CD8-positive, alpha-beta memory T cell (primary cell): ENCODE measurements around the gene DKK2. TPM values are rescaled to one million over a fixed set of nuclear protein-coding genes. Genes with fewer than 3 reads are reported as not detected.
A peak's percentile ranks its signal among the peaks of the same experiment; 100 is the strongest.

Experiments used
- CTCF ChIA-PET: fragments of 350-600 bp; sonication (Branson Sonifier 250); formaldehyde crosslinking; loops from one replicate; lab custom pipeline; 2021; ENCODE audit warnings: antibody characterized with exemption; lab: Charles Lee
- POLR2A ChIA-PET: fragments of 350-600 bp; sonication (Branson Sonifier 250); formaldehyde crosslinking; loops from one replicate; lab custom pipeline; 2021; ENCODE audit warnings: antibody characterized with exemption; lab: Charles Lee
- DNase-seq, 5 donors: peaks; one replicate each; pipeline versions ENCODE4 v3.0.0 to v3.0.0-alpha.2; 2020 to 2022; ENCODE audit warnings: mixed read lengths in 1 of 5
- H3K27ac ChIP-seq: one replicate; pipeline ENCODE4 v1.7.0; 2013; ENCODE audit warnings: low read depth, mild to moderate bottlenecking, low read length, moderate library complexity
- H3K27me3 ChIP-seq: 2 replicates; pipeline ENCODE4 v1.7.0; 2013; ENCODE audit warnings: low read length, mild to moderate bottlenecking; ENCODE audit not compliant: insufficient read depth, poor library complexity, severe bottlenecking
- H3K36me3 ChIP-seq: 2 replicates; pipeline ENCODE4 v1.7.0; 2013; ENCODE audit warnings: mild to moderate bottlenecking, low read length, moderate library complexity; ENCODE audit not compliant: insufficient read depth
- H3K4me1 ChIP-seq: 2 replicates; pipeline ENCODE4 v1.7.0; 2013; ENCODE audit warnings: mild to moderate bottlenecking, low read length, moderate library complexity; ENCODE audit not compliant: insufficient read depth
- H3K4me3 ChIP-seq: 2 replicates; pipeline ENCODE4 v1.7.0; 2013; ENCODE audit warnings: mild to moderate bottlenecking, low read length
- H3K9me3 ChIP-seq: 2 replicates; pipeline ENCODE4 v1.7.0; 2013; ENCODE audit warnings: mild to moderate bottlenecking, low read length
- H3K27ac Mint-ChIP-seq, 8 donors: one replicate each; pipeline ENCODE4 v1.8.0; 2020 to 2021; ENCODE audit warnings: mixed read lengths in 8 of 8, mild to moderate bottlenecking in 6 of 8, inconsistent platforms in 3 of 8, moderate library complexity in 3 of 8
- H3K27me3 Mint-ChIP-seq, 2 donors: one replicate each; pipeline ENCODE4 v1.8.0; 2020 to 2021; ENCODE audit warnings: mixed read lengths in 2 of 2, mild to moderate bottlenecking in 1 of 2, moderate library complexity in 1 of 2
- H3K36me3 Mint-ChIP-seq, 3 donors: one replicate each; pipeline ENCODE4 v1.8.0; 2020 to 2021; ENCODE audit warnings: mixed read lengths in 3 of 3, inconsistent platforms in 1 of 3, mild to moderate bottlenecking in 1 of 3
- H3K4me1 Mint-ChIP-seq, 3 donors: one replicate each; pipeline ENCODE4 v1.8.0; 2020 to 2021; ENCODE audit warnings: mixed read lengths in 3 of 3, inconsistent platforms in 1 of 3, mild to moderate bottlenecking in 1 of 3
- H3K4me3 Mint-ChIP-seq, 7 donors: one replicate each; pipeline ENCODE4 v1.8.0; 2020 to 2021; ENCODE audit warnings: mixed read lengths in 7 of 7, mild to moderate bottlenecking in 6 of 7, moderate library complexity in 4 of 7, inconsistent platforms in 2 of 7
- H3K9me3 Mint-ChIP-seq, 5 donors: one replicate each; pipeline ENCODE4 v1.8.0; 2020 to 2022; ENCODE audit warnings: mixed read lengths in 5 of 5, mild to moderate bottlenecking in 3 of 5, moderate library complexity in 2 of 5, inconsistent platforms in 1 of 5
- polyA plus RNA-seq: library from polyadenylated mRNA; unstranded; fragments of 300-500 nt; fragmentation: Illumina TruSeq; gene quantifications from one replicate; pipeline ENCODE4 v1.2.3, GENCODE V29; 2021
- total RNA-seq, 2 experiments: library from RNA; stranded (reverse); gene quantifications; one replicate each; pipeline ENCODE4 v1.2.3, GENCODE V29; 2021

Gene DKK2
- total and polyA plus RNA-seq, 3 experiments from 2014 or later = 0.07 to 0.36 TPM; not detected in 1

DNA sequence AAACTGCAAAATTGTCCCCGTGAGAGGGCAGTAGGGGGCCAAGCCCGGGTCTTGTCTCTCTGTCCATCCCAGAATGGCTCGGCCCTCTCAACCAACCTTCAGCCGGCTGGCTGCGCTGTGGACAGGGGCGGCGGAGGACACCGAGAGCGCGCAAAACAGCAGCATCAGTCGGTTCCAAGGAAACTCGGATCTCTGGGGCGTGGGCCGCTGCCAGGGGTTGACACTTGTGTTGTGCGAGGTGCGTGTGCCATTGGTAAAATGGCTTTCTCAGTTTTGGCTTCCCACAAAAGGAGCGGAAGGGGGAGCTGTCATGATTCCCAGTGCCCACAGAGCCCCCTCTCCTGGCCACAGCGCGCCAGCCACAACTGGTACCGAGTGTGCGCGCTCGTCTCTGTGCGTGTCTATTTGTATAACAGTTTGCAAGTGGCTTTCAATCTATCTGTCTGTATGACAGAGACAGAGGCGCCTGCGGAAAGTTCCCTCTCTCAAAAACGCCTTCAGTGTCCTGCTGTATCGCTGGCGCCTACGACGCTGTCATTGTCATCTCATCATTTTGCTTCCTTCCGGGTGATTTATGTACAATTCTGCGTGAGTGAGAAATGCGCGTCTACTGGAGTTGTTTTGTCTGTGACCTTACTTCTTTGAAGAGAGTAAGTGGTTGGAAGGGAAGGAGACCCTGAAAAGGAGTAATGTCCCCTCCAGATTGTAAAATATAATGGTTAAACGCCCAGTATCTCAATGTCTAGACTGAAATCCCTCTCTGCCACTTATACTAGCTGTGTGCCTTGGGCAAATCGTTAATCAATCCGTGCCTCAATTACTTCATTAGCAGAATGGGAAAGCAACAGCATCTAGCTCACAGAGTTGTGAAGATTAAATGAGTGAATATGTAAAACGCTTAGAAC, 1.8 kb downstream of the DKK2 start:
- DNase-seq = peak in 1 of 5 donors; percentile 2
- POLR2A ChIA-PET = no interaction called here
- H3K27ac ChIP-seq = no peak overlapping the region
- peak overlapping the region in 5 of 8 donors; percentile 2 to 92 (median 43) for H3K27ac Mint-ChIP-seq
- H3K4me1 ChIP-seq = no peaks in the 10 kb centered on the region
- H3K36me3 Mint-ChIP-seq = no peaks in the 10 kb centered on the region
- H3K27me3 Mint-ChIP-seq = peaks cover 15 to 47% of the 10 kb centered on the region in 2 donors
- CTCF ChIA-PET = no interaction called here
- peaks cover 0 to 16% (median 0%) of the 10 kb centered on the region in 5 donors for H3K9me3 Mint-ChIP-seq
- H3K27me3 ChIP-seq = peaks cover 6% of the 10 kb centered on the region
- peak overlapping the region; percentile 24 to 97 (median 87) for H3K4me3 Mint-ChIP-seq
- H3K4me1 Mint-ChIP-seq = peaks cover 18 to 32% (median 25%) of the 10 kb centered on the region in 3 donors
- H3K4me3 ChIP-seq = no peak overlapping the region
- H3K36me3 ChIP-seq = no peaks in the 10 kb centered on the region
- no peaks in the 10 kb centered on the region for H3K9me3 ChIP-seq

DNA sequence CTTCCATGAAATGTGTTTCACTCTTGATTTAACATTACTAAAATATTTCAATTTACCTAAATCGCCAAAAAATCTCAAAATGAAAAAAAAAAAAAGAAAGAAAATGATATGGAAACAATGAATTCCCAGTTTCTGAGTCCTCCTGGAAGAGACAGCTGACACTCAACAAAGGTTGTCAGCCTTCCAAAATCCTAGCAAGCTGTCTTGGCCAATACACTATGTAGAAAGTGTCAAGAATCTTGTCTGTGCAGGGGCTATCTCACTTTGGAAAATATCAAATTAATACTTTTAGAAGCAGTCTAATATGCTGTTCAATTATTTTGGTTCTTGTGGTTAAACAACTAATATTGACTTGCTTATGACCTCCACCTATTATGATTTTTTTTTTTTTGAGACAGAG, 8.7 kb downstream of the DKK2 start:
- DNase-seq = no peak
- POLR2A ChIA-PET = no interaction called here
- no peaks in the 10 kb centered on the region for H3K36me3 Mint-ChIP-seq

DNA sequence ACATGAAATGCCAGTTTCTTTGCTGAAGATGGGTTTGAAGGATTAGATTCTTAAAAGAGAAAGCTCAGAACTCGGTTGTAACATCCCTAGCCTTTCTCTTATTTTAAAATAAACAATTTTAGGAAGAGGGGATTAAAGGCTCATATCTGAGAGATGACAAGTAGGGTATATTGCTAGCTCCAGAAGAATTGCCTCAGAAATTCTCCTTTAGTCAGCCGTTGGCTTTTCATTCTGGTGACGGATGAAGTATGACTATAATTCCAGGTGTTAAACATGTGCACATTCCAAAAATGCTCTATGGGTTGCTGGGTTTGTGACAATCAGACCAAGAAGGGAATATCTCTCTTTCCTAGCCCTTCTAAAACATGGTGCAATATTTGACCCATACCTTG, 17.8 kb downstream of the DKK2 start:
- DNase-seq = no peak
- Histone ChIP-seq H3K4me1 (no peaks in the 10 kb centered on the region), H3K27ac (no peak overlapping the region), H3K27me3 (no peaks in the 10 kb centered on the region), H3K36me3 (no peaks in the 10 kb centered on the region), H3K9me3 (no peaks in the 10 kb centered on the region), H3K4me3 (no peak overlapping the region)
- CTCF ChIA-PET = no interaction called here
- H3K4me1 Mint-ChIP-seq = no peaks in the 10 kb centered on the region
- H3K36me3 Mint-ChIP-seq = peaks cover 0 to 3% (median 0%) of the 10 kb centered on the region in 3 donors
- POLR2A ChIA-PET = no interaction called here
- no peaks in the 10 kb centered on the region for H3K27me3 Mint-ChIP-seq
- H3K27ac Mint-ChIP-seq = no peak overlapping the region
- H3K4me3 Mint-ChIP-seq = no peak overlapping the region
- H3K9me3 Mint-ChIP-seq = peaks cover 0 to 5% (median 0%) of the 10 kb centered on the region in 5 donors

More for the DNA sequence above, 8.7 kb downstream of the DKK2 start:
- no peaks in the 10 kb centered on the region for H3K9me3 ChIP-seq
- Mint-ChIP-seq H3K4me1 (no peaks in the 10 kb centered on the region), H3K9me3 (peaks cover 0 to 12% (median 0%) of the 10 kb centered on the region in 5 donors), H3K27me3 (no peaks in the 10 kb centered on the region), H3K27ac (no peak overlapping the region), H3K4me3 (no peak overlapping the region)
- no peaks in the 10 kb centered on the region for H3K4me1 ChIP-seq
- H3K36me3 ChIP-seq = no peaks in the 10 kb centered on the region
- H3K4me3 ChIP-seq = no peak overlapping the region
- no peak overlapping the region for H3K27ac ChIP-seq
- CTCF ChIA-PET = no interaction called here
- no peaks in the 10 kb centered on the region for H3K27me3 ChIP-seq

DNA sequence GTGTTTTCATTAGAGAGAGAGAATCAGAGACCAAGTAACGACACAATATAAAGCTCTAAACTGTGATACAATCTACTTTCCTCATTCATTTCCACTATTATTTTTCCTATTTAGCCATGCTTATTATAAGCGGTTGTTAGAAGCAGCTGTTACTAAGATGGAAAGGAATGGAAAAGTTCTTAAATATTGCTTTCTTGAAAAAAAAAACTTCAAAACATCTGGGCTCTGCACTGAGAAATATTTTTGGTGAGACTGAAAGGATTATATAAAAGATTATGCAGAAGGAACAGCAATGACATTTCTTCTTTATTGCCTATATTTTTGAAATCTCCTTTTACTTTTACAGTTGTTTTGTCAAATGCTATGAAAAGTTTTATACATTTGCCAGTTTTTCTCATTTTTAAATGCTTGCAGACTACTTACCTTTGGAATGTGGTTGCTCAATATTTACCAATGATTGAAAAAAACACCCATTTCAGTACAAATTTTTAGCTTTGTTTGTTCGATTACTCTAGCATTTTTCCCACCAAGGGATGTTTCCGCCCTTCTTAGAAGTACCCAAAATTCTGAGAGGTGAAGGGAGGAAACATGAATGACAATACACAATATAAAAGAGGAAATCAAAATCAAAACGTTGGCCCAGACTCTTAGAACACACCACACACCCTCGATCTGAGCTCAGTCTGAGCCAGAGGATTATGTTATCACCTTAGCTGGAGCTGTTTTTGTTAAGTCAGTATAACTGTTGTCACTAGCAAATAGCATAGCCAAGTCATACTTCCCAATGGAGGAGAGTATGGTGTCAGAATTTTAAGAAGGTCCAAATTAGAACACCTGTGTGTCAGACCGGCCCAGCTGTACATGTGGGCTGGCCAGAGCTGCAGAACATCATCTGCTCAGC, 18.4 kb downstream of the DKK2 start:
- Mint-ChIP-seq H3K9me3 (peaks cover 0 to 4% (median 0%) of the 10 kb centered on the region in 5 donors), H3K27ac (no peak overlapping the region), H3K4me1 (no peaks in the 10 kb centered on the region), H3K27me3 (no peaks in the 10 kb centered on the region), H3K36me3 (peaks cover 0 to 3% (median 0%) of the 10 kb centered on the region in 3 donors), H3K4me3 (no peak overlapping the region)
- Histone ChIP-seq H3K4me1 (no peaks in the 10 kb centered on the region), H3K4me3 (no peak overlapping the region), H3K36me3 (no peaks in the 10 kb centered on the region), H3K27ac (no peak overlapping the region), H3K9me3 (no peaks in the 10 kb centered on the region), H3K27me3 (no peaks in the 10 kb centered on the region)
- DNase-seq = no peak
- CTCF ChIA-PET = no interaction called here
- POLR2A ChIA-PET = no interaction called here

DNA sequence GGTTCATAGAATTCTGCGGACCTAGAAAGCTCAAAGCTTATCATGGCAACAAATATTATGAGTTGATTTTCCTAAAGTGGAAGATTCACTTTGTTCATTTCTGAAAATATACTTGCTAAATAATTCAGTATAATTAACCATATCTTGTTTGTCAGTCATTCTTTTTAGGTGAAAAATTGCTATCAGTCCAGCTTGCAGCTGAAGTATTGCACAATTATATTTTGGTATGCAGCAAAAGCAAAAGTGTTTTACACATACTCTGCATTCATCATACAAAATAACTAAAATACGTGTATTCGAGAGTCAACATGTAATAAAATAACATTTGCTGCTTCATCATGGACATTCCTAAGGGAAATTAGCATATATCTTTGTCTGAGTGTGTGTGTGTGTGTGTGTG, 24.8 kb downstream of the DKK2 start:
- H3K27me3 Mint-ChIP-seq = no peaks in the 10 kb centered on the region
- Histone ChIP-seq H3K4me3 (no peak overlapping the region), H3K27ac (no peak overlapping the region), H3K4me1 (no peaks in the 10 kb centered on the region), H3K27me3 (no peaks in the 10 kb centered on the region), H3K36me3 (no peaks in the 10 kb centered on the region), H3K9me3 (no peaks in the 10 kb centered on the region)
- H3K27ac Mint-ChIP-seq = no peak overlapping the region
- H3K9me3 Mint-ChIP-seq = peaks cover 0 to 8% (median 0%) of the 10 kb centered on the region in 5 donors
- H3K4me1 Mint-ChIP-seq = no peaks in the 10 kb centered on the region
- no peak for DNase-seq
- CTCF ChIA-PET = no interaction called here
- no peak overlapping the region for H3K4me3 Mint-ChIP-seq
- H3K36me3 Mint-ChIP-seq = no peaks in the 10 kb centered on the region
- POLR2A ChIA-PET = no interaction called here

DNA sequence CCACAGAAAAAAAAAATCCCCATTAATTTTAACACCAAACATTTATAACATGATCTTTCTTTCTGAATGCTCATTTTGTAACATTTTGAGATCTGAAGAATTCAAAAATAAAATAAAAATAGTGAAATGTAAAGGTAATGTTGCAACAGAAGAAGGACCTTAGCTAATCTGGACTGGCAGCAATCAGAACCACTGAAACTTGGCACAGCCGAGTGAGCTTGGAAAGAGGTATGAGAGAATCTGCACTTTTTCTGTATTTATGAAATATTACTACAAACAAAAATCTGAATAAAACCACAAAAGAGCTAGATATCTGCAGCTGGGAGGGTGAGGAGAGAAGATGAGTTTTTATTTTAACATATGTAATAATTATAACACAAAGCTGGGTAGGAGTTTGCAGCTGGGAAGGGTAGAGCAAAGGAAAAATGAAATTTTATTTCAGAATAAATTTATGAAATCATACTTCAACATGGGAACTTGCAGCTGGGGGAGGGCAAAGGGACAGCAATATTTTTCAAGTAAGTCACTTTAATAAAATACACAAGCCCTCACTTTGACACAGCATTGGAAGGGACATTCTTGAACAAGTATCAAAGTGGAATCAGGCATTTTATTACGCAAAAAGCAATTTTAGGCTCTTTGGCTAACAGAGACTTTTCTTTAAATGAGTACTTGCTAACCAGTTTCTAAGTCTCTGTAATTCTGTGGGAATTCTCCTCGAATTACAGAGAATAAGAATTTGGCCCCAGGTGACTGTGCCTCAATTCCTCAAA, 26.7 kb downstream of the DKK2 start:
- no peaks in the 10 kb centered on the region for H3K4me1 ChIP-seq
- ChIA-PET CTCF (no interaction called here), POLR2A (no interaction called here)
- H3K27ac ChIP-seq = no peak overlapping the region
- peak overlapping the region in 1 of 8 donors; percentile 41 for H3K27ac Mint-ChIP-seq
- H3K27me3 Mint-ChIP-seq = no peaks in the 10 kb centered on the region
- no peaks in the 10 kb centered on the region for H3K27me3 ChIP-seq
- no peaks in the 10 kb centered on the region for H3K9me3 ChIP-seq
- H3K4me3 ChIP-seq = no peak overlapping the region
- no peak overlapping the region for H3K4me3 Mint-ChIP-seq
- no peak for DNase-seq
- no peaks in the 10 kb centered on the region for H3K36me3 Mint-ChIP-seq
- no peaks in the 10 kb centered on the region for H3K36me3 ChIP-seq
- H3K4me1 Mint-ChIP-seq = no peaks in the 10 kb centered on the region
- peaks cover 0 to 5% (median 0%) of the 10 kb centered on the region in 5 donors for H3K9me3 Mint-ChIP-seq

DNA sequence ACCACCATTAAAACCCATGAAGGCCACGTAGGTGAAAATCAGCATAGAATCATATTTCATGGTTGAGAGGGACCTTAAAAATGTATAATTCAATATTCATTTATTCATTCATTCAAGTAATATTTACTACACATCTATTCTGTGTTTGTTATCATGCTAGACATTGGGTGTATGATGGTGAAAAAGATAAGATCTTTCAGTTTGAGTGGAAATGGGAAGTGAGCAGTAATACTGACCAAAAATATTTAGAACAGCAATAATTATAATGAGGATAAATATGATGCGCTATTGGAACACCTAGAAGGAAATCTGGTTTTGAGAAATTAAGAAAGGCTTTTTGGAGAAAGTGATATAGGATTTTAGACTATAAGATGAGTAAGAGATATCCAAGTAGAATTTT, 28.0 kb downstream of the DKK2 start:
- no peaks in the 10 kb centered on the region for H3K4me1 Mint-ChIP-seq
- no peaks in the 10 kb centered on the region for H3K27me3 Mint-ChIP-seq
- DNase-seq = no peak

More for the DNA sequence above, 28.0 kb downstream of the DKK2 start:
- Histone ChIP-seq H3K27me3 (no peaks in the 10 kb centered on the region), H3K4me1 (no peaks in the 10 kb centered on the region), H3K9me3 (no peaks in the 10 kb centered on the region), H3K36me3 (no peaks in the 10 kb centered on the region), H3K27ac (no peak overlapping the region), H3K4me3 (no peak overlapping the region)
- Mint-ChIP-seq H3K27ac (peak overlapping the region in 1 of 8 donors; percentile 76), H3K36me3 (no peaks in the 10 kb centered on the region), H3K9me3 (peaks cover 0 to 6% (median 0%) of the 10 kb centered on the region in 5 donors), H3K4me3 (no peak overlapping the region)
- ChIA-PET POLR2A (no interaction called here), CTCF (no interaction called here)
